ENCODE data around the gene VAPA. TPM values are rescaled to one million over a fixed set of nuclear protein-coding genes. Genes with fewer than 3 reads are reported as not detected.
A peak's percentile ranks its signal among the peaks of the same experiment; 100 is the strongest.

Gene VAPA
- total RNA-seq, 1 donor from 2014 or later = 169 TPM

GRCh38 chr18:9949315-9949714, 35.5 kb downstream of the VAPA start:
- H3K36me3 ChIP-seq (ENCODE audit: control insufficient read depth, insufficient read depth, low read length) = peaks cover 3% of the 10 kb centered on the region

DNA sequence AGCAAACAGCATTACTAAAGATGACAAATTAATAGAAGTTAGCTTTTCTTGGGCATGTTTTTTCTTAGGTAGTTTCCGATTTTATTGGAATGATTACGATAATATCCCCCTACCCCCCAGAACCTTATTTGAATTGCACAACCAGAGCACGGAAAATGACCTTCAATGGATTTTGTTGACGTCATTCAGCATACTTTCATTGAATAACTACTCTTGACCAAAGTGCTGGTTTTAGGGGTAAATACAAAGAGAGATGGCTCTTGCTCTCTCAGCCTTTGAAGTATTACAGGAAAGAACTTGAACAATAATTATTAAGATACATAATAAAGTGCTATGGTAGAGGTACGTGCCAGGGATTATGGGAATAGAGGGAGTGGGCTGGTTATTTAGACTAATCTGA, 36.0 kb downstream of the VAPA start:
- Histone ChIP-seq H3K36me3 (ENCODE audit: control insufficient read depth, insufficient read depth, low read length) (peaks cover 3% of the 10 kb centered on the region), H3K27me3 (ENCODE audit: control insufficient read depth, insufficient read depth, low read length) (no peaks in the 10 kb centered on the region), H3K4me3 (ENCODE audit: low read depth, low read length) (no peak overlapping the region)
- TF ChIP-seq CTCF (IDR thresholded peaks at IDR 0.05; ENCODE audit: insufficient read depth, low read length, poor library complexity, severe bottlenecking) = no peak
- DNase-seq (ENCODE audit: low read depth) = no peak

More at GRCh38 chr18:9949315-9949714, 35.5 kb downstream of the VAPA start:
- H3K4me3 ChIP-seq (ENCODE audit: low read depth, low read length) = no peak overlapping the region
- TF ChIP-seq CTCF (IDR thresholded peaks at IDR 0.05; ENCODE audit: insufficient read depth, low read length, poor library complexity, severe bottlenecking) = no peak
- H3K27me3 ChIP-seq (ENCODE audit: control insufficient read depth, insufficient read depth, low read length) = no peaks in the 10 kb centered on the region
- no peak for DNase-seq (ENCODE audit: low read depth)

- Histone ChIP-seq H3K4me3 (ENCODE audit: low read depth, low read length) (no peak overlapping the region), H3K27me3 (ENCODE audit: control insufficient read depth, insufficient read depth, low read length) (no peaks in the 10 kb centered on the region), H3K36me3 (ENCODE audit: control insufficient read depth, insufficient read depth, low read length) (peaks cover 3% of the 10 kb centered on the region)
- peak; percentile 50 for DNase-seq (ENCODE audit: low read depth)
- TF ChIP-seq CTCF (IDR thresholded peaks at IDR 0.05; ENCODE audit: insufficient read depth, low read length, poor library complexity, severe bottlenecking) = no peak
Measured at GRCh38 chr18:9950289-9951016, 36.6 kb downstream of the VAPA start.

GRCh38 chr18:9951022-9951859, 37.4 kb downstream of the VAPA start:
- peak; percentile 35 for DNase-seq (ENCODE audit: low read depth)
- TF ChIP-seq CTCF (IDR thresholded peaks at IDR 0.05; ENCODE audit: insufficient read depth, low read length, poor library complexity, severe bottlenecking) = peak; percentile 64
- peaks cover 3% of the 10 kb centered on the region for H3K36me3 ChIP-seq (ENCODE audit: control insufficient read depth, insufficient read depth, low read length)
- no peak overlapping the region for H3K4me3 ChIP-seq (ENCODE audit: low read depth, low read length)
- no peaks in the 10 kb centered on the region for H3K27me3 ChIP-seq (ENCODE audit: control insufficient read depth, insufficient read depth, low read length)

GRCh38 chr18:9952633-9953416, 39.0 kb downstream of the VAPA start:
- DNase-seq (ENCODE audit: low read depth) = peak; percentile 63
- no peak overlapping the region for H3K4me3 ChIP-seq (ENCODE audit: low read depth, low read length)
- peaks cover 3% of the 10 kb centered on the region for H3K36me3 ChIP-seq (ENCODE audit: control insufficient read depth, insufficient read depth, low read length)
- no peaks in the 10 kb centered on the region for H3K27me3 ChIP-seq (ENCODE audit: control insufficient read depth, insufficient read depth, low read length)
- TF ChIP-seq CTCF (IDR thresholded peaks at IDR 0.05; ENCODE audit: insufficient read depth, low read length, poor library complexity, severe bottlenecking) = no peak
